C4-2B (cell line): ENCODE results near the gene DYNLT3.

Experiments used
- ZFX ChIP-seq: fragments of 450-650 bp; IDR thresholded peaks from 2 replicates; pipeline ENCODE4 v1.6.1; 2017
- TF ChIP-seq, protein P1 (sequence below): fragments of 450-650 bp; conservative IDR thresholded peaks from 2 replicates; pipeline ENCODE4 v1.5.1; 2017; ENCODE audit warnings: mild to moderate bottlenecking

DNA sequence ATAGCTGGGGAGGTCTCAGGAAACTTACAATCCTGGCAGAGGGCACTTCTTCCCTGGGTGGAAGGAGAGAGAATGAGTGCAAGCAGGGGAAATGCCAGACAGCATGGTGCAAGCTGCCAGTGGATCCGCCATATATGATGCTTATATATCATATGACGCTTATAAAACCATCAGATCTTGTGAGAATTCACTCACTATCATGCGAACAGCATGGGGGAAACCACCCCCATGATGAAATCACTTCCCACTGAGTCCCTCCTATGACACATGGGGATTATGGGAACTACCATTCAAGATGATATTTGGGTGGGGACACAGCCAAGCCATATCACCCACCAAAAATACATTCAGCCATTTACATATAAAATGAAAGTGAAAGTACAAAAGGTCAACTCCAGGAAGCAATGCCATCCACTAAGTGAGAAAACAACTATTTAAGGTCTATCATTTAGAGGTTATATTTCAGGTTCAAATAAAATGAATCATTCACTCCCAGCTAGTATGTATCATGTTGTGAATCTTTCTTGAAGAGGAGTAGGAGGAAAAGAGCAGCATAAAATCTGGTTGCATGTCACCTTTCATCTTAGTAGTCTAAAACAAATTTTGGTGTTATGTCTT lies 20.3 kb upstream of the DYNLT3 start:
- TF ChIP-seq, protein P1, sequence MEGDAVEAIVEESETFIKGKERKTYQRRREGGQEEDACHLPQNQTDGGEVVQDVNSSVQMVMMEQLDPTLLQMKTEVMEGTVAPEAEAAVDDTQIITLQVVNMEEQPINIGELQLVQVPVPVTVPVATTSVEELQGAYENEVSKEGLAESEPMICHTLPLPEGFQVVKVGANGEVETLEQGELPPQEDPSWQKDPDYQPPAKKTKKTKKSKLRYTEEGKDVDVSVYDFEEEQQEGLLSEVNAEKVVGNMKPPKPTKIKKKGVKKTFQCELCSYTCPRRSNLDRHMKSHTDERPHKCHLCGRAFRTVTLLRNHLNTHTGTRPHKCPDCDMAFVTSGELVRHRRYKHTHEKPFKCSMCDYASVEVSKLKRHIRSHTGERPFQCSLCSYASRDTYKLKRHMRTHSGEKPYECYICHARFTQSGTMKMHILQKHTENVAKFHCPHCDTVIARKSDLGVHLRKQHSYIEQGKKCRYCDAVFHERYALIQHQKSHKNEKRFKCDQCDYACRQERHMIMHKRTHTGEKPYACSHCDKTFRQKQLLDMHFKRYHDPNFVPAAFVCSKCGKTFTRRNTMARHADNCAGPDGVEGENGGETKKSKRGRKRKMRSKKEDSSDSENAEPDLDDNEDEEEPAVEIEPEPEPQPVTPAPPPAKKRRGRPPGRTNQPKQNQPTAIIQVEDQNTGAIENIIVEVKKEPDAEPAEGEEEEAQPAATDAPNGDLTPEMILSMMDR = no peak
- no peak for TF ChIP-seq ZFX
